Liver (tissue), 9 donors: ENCODE measurements around the gene YY1. TPM values are rescaled to one million over a fixed set of nuclear protein-coding genes. Genes with fewer than 3 reads are reported as not detected.

ENCODE experiments used
- DNase-seq: peaks from one replicate; pipeline ENCODE4 v3.0.0-alpha.2; 2017; ENCODE audit warnings: low spot score
- H3K27ac ChIP-seq, 2 donors: one replicate each; pipeline ENCODE4 v1.7.0; 2013; ENCODE audit warnings: inconsistent platforms in 2 of 2, low read length in 2 of 2, control low read depth in 1 of 2, low read depth in 1 of 2, mild to moderate bottlenecking in 1 of 2
- H3K27me3 ChIP-seq, 4 donors: one replicate each; pipeline versions ENCODE4 v1.6.1 to v1.7.0; 2013; ENCODE audit warnings: low read length in 3 of 4, inconsistent platforms in 1 of 4, mild to moderate bottlenecking in 1 of 4, moderate library complexity in 1 of 4; ENCODE audit not compliant: control insufficient read depth in 4 of 4, insufficient read depth in 4 of 4
- H3K36me3 ChIP-seq, 4 donors: one replicate each; pipeline versions ENCODE4 v1.6.1 to v1.7.0; 2013; ENCODE audit warnings: low read length in 3 of 4, mild to moderate bottlenecking in 3 of 4, low read depth in 1 of 4, moderate library complexity in 1 of 4; ENCODE audit not compliant: control insufficient read depth in 4 of 4, insufficient read depth in 3 of 4
- H3K4me1 ChIP-seq, 4 donors: one replicate each; pipeline versions ENCODE4 v1.6.1 to v1.7.0; 2013; ENCODE audit warnings: low read length in 3 of 4, mild to moderate bottlenecking in 3 of 4, moderate library complexity in 1 of 4; ENCODE audit not compliant: control insufficient read depth in 4 of 4, insufficient read depth in 4 of 4
- H3K4me3 ChIP-seq, 3 donors: one replicate each; pipeline versions ENCODE4 v1.6.1 to v1.7.0; 2013; ENCODE audit warnings: low read length in 3 of 3, control low read depth in 1 of 3, low read depth in 1 of 3, mild to moderate bottlenecking in 1 of 3
- H3K9ac ChIP-seq, 2 donors: one replicate each; pipeline ENCODE4 v1.7.0; 2013; ENCODE audit warnings: low read length in 2 of 2, mild to moderate bottlenecking in 2 of 2, moderate library complexity in 2 of 2, control low read depth in 1 of 2, low read depth in 1 of 2
- H3K9me3 ChIP-seq, 4 donors: one replicate each; pipeline versions ENCODE4 v1.6.1 to v1.7.0; 2013; ENCODE audit warnings: low read length in 3 of 4; ENCODE audit not compliant: control insufficient read depth in 4 of 4
- EGR1 ChIP-seq, 2 donors: IDR thresholded peaks; 2 replicates each; pipeline ENCODE4 v1.6.1; 2016 to 2018; ENCODE audit warnings: antibody characterized with exemption in 2 of 2, low read depth in 2 of 2
- FOXA1 ChIP-seq: IDR thresholded peaks from 2 replicates; pipeline ENCODE4 v1.6.1; 2016; ENCODE audit warnings: antibody characterized with exemption
- FOXA2 ChIP-seq: IDR thresholded peaks from 2 replicates; pipeline ENCODE4 v1.6.1; 2016; ENCODE audit warnings: antibody characterized with exemption
- HNF4A ChIP-seq, 2 donors: conservative IDR thresholded peaks; 2 replicates each; pipeline ENCODE4 v1.6.1; 2016; ENCODE audit warnings: antibody characterized with exemption in 2 of 2, mild to moderate bottlenecking in 2 of 2
- HNF4G ChIP-seq: IDR thresholded peaks from 2 replicates; pipeline ENCODE4 v1.6.1; 2016; ENCODE audit warnings: antibody characterized with exemption
- JUND ChIP-seq, 2 donors: IDR thresholded peaks; 2 replicates each; pipeline ENCODE4 v1.6.1; 2016; ENCODE audit warnings: antibody characterized with exemption in 2 of 2
- MAX ChIP-seq: IDR thresholded peaks from 2 replicates; pipeline ENCODE4 v1.6.1; 2016; ENCODE audit warnings: antibody characterized with exemption
- NR2F2 ChIP-seq: IDR thresholded peaks from 2 replicates; pipeline ENCODE4 v1.6.1; 2016; ENCODE audit warnings: antibody characterized with exemption
- RAD21 ChIP-seq, 2 donors: IDR thresholded peaks; 2 replicates each; pipeline ENCODE4 v1.6.1; 2016; ENCODE audit warnings: antibody characterized with exemption in 2 of 2, mild to moderate bottlenecking in 2 of 2
- RXRA ChIP-seq, 2 donors: IDR thresholded peaks; 2 replicates each; pipeline ENCODE4 v1.6.1; 2017 to 2018; ENCODE audit warnings: antibody characterized with exemption in 2 of 2, mild to moderate bottlenecking in 1 of 2
- SP1 ChIP-seq: IDR thresholded peaks from 2 replicates; pipeline ENCODE4 v1.6.1; 2018; ENCODE audit warnings: antibody characterized with exemption, mild to moderate bottlenecking
- TAF1 ChIP-seq: conservative IDR thresholded peaks from 2 replicates; pipeline ENCODE4 v1.6.1; 2016; ENCODE audit warnings: antibody characterized with exemption, mild to moderate bottlenecking
- YY1 ChIP-seq: IDR thresholded peaks from 2 replicates; pipeline ENCODE4 v1.6.1; 2016; ENCODE audit warnings: antibody characterized with exemption, mild to moderate bottlenecking
- ZBTB33 ChIP-seq: IDR thresholded peaks from 2 replicates; pipeline ENCODE4 v1.6.1; 2016; ENCODE audit warnings: antibody characterized with exemption
- WGBS: extraction: QIAGEN DNeasy Blood & Tissue Kit; methylation state at CpG from one replicate; pipeline ENCODE4 v1.1.7; 2013; 5-methylcytosine and 5-hydroxymethylcytosine counted together
- polyA plus RNA-seq, 2 donors: library from polyadenylated mRNA; stranded (reverse) in 1 of 2; unstranded in 1 of 2; fragments of 200-250 nt in 1 of 2; fragments of >200 nt in 1 of 2; fragmentation: Nextera tagmentation in 1 of 2; extraction: Ambion mirVana in 1 of 2; gene quantifications; one replicate each; pipeline versions ENCODE4 v1.2.1 to v1.2.3, GENCODE V29; 2013 to 2015
- total RNA-seq, 2 donors: library from RNA; depleted of rRNA; stranded (reverse); fragments of >200 nt; gene quantifications; one replicate each; pipeline ENCODE4 v1.2.3, GENCODE V29; 2014
- TF ChIP-seq, protein P1 (sequence below): IDR thresholded peaks from 2 replicates; pipeline ENCODE4 v1.6.1; 2016; ENCODE audit warnings: antibody characterized with exemption, mild to moderate bottlenecking
- TF ChIP-seq, protein P2 (sequence below): IDR thresholded peaks from 2 replicates; pipeline ENCODE4 v1.6.1; 2016; ENCODE audit warnings: antibody characterized with exemption
- TF ChIP-seq, protein P3 (sequence below): fragments of 150-350 bp; IDR thresholded peaks from 2 replicates; pipeline ENCODE4 v1.5.1; 2017; ENCODE audit warnings: improper control_type of control experiment, low read depth, low read length; ENCODE audit not compliant: missing input control
- donor health status: healthy.
- donor health status: healthy.
- donor health status: healthy.
- donor health status: healthy.
- donor health status: healthy.

The YY1 gene
- total and polyA plus RNA-seq, 4 donors = 15.8 to 37.4 (median 28.8) TPM

GRCh38 chr14:100241279-100241678 lies 2.3 kb downstream of the YY1 start:
- Histone ChIP-seq H3K4me3 (peak overlapping the region; percentile 39 to 98 (median 63)), H3K9ac (peak overlapping the region; percentile 84 to 95), H3K9me3 (no peaks in the 10 kb centered on the region), H3K27me3 (no peaks in the 10 kb centered on the region), H3K36me3 (peaks cover 0 to 1% (median 0%) of the 10 kb centered on the region in 4 donors), H3K27ac (peak overlapping the region; percentile 79 to 92), H3K4me1 (peaks cover 11 to 44% (median 42%) of the 10 kb centered on the region in 4 donors)
- 28% methylated on average over 3 of the region's 3 CpGs for WGBS
- no peak for DNase-seq
- TF ChIP-seq SP1 = no peak
- TF ChIP-seq HNF4G = no peak
- no peak for TF ChIP-seq JUND (IDR thresholded peaks at IDR 0.05)
- TF ChIP-seq RXRA (IDR thresholded peaks at IDR 0.05) = no peak
- no peak for TF ChIP-seq NR2F2
- no peak for TF ChIP-seq ZBTB33
- no peak for TF ChIP-seq YY1
- no peak for TF ChIP-seq MAX
- TF ChIP-seq, protein P1, sequence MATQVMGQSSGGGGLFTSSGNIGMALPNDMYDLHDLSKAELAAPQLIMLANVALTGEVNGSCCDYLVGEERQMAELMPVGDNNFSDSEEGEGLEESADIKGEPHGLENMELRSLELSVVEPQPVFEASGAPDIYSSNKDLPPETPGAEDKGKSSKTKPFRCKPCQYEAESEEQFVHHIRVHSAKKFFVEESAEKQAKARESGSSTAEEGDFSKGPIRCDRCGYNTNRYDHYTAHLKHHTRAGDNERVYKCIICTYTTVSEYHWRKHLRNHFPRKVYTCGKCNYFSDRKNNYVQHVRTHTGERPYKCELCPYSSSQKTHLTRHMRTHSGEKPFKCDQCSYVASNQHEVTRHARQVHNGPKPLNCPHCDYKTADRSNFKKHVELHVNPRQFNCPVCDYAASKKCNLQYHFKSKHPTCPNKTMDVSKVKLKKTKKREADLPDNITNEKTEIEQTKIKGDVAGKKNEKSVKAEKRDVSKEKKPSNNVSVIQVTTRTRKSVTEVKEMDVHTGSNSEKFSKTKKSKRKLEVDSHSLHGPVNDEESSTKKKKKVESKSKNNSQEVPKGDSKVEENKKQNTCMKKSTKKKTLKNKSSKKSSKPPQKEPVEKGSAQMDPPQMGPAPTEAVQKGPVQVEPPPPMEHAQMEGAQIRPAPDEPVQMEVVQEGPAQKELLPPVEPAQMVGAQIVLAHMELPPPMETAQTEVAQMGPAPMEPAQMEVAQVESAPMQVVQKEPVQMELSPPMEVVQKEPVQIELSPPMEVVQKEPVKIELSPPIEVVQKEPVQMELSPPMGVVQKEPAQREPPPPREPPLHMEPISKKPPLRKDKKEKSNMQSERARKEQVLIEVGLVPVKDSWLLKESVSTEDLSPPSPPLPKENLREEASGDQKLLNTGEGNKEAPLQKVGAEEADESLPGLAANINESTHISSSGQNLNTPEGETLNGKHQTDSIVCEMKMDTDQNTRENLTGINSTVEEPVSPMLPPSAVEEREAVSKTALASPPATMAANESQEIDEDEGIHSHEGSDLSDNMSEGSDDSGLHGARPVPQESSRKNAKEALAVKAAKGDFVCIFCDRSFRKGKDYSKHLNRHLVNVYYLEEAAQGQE = no peak
- no peak for TF ChIP-seq FOXA2
- TF ChIP-seq RAD21 (IDR thresholded peaks at IDR 0.05) = no peak
- TF ChIP-seq, protein P2, sequence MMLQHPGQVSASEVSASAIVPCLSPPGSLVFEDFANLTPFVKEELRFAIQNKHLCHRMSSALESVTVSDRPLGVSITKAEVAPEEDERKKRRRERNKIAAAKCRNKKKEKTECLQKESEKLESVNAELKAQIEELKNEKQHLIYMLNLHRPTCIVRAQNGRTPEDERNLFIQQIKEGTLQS = no peak
- no peak for TF ChIP-seq TAF1
- TF ChIP-seq EGR1 (IDR thresholded peaks at IDR 0.05; ENCODE audit: low read depth in 2 of 2) = no peak
- TF ChIP-seq, protein P3, sequence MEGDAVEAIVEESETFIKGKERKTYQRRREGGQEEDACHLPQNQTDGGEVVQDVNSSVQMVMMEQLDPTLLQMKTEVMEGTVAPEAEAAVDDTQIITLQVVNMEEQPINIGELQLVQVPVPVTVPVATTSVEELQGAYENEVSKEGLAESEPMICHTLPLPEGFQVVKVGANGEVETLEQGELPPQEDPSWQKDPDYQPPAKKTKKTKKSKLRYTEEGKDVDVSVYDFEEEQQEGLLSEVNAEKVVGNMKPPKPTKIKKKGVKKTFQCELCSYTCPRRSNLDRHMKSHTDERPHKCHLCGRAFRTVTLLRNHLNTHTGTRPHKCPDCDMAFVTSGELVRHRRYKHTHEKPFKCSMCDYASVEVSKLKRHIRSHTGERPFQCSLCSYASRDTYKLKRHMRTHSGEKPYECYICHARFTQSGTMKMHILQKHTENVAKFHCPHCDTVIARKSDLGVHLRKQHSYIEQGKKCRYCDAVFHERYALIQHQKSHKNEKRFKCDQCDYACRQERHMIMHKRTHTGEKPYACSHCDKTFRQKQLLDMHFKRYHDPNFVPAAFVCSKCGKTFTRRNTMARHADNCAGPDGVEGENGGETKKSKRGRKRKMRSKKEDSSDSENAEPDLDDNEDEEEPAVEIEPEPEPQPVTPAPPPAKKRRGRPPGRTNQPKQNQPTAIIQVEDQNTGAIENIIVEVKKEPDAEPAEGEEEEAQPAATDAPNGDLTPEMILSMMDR = no peak
- TF ChIP-seq FOXA1 = no peak
- TF ChIP-seq HNF4A (conservative IDR thresholded peaks at IDR 0.05) = no peak

DNA sequence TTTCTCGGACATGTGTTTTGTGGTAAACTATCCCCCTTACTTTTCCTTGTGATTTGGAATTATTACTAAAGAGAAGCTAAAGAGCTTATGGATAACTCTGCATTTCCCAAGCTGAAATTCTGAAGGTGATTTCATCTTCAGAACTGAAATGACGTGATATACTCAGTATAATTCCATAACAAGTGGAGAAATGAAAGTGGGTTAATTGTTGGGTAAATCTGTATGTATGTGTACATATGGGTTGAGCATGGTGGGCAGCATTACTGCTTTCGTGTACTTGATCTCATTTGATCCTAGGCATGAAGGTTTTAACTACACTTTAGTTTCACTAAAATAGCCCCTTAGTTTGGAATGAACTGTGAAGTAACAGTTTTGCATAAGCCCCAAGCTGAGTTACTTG lies 4.1 kb downstream of the YY1 start:
- Histone ChIP-seq H3K4me1 (peaks cover 11 to 44% (median 41%) of the 10 kb centered on the region in 4 donors), H3K4me3 (no peak overlapping the region), H3K27ac (no peak overlapping the region)

More for the DNA sequence above, 4.1 kb downstream of the YY1 start:
- DNase-seq = no peak
- H3K36me3 ChIP-seq = no peaks in the 10 kb centered on the region
- no peaks in the 10 kb centered on the region for H3K27me3 ChIP-seq
- TF ChIP-seq SP1 = no peak
- TF ChIP-seq NR2F2 = no peak
- TF ChIP-seq RAD21 (IDR thresholded peaks at IDR 0.05) = no peak
- TF ChIP-seq ZBTB33 = no peak
- TF ChIP-seq YY1 = no peak
- TF ChIP-seq, protein P3 = no peak
- no peaks in the 10 kb centered on the region for H3K9me3 ChIP-seq
- no peak overlapping the region for H3K9ac ChIP-seq
- WGBS = 87% methylated on average over 3 of the region's 3 CpGs
